Testis (tissue), 2 donors: ENCODE measurements around the gene IRX2.

Experiments
- CTCF ChIP-seq, 3 experiments: fragments of 450-650 bp in 2 of 3; fragments of 200-600 bp in 1 of 3; sonication (generic) in 1 of 3; IDR thresholded peaks; one replicate each; pipeline ENCODE4 v1.5.1; 2016 to 2019; ENCODE audit warnings: antibody characterized with exemption in 3 of 3, mild to moderate bottlenecking in 2 of 3, moderate library complexity in 1 of 3
- POLR2A ChIP-seq: fragments of 450-650 bp; IDR thresholded peaks from one replicate; pipeline ENCODE4 v1.6.1; 2017; ENCODE audit warnings: antibody characterized with exemption, mild to moderate bottlenecking, moderate library complexity

GRCh38 chr5:2729189-2729588 is 22.3 kb downstream of the IRX2 start:
- no peak for TF ChIP-seq POLR2A
- no peak for TF ChIP-seq CTCF (IDR thresholded peaks at IDR 0.05)
